GM21825 (cell line): ENCODE data around the gene PHTF2.
"Not testable (repeated sequence)": the region's sequence is repeated elsewhere in the genome, so short reads cannot be mapped to it uniquely, and the experiment has no call there.

Experiments used
- ATAC-seq: cut with Tn5 transposase; IDR thresholded peaks from one replicate; pipeline ENCODE4 v1.9.1; 2021; ENCODE audit warnings: mild to moderate bottlenecking, moderate library complexity; ENCODE audit not compliant: unreplicated experiment

The PHTF2 gene

GRCh38 chr7:77873416-77874327, 75.1 kb downstream of the PHTF2 start:
- ATAC-seq = not testable (repeated sequence)

GRCh38 chr7:77877791-77878190, 79.2 kb downstream of the PHTF2 start:
- ATAC-seq = no peak

GRCh38 chr7:77878500-77878899, 79.9 kb downstream of the PHTF2 start:
- no peak for ATAC-seq

- no peak for ATAC-seq
These were observed 80.7 kb downstream of the PHTF2 start for GRCh38 chr7:77879272-77879671.

GRCh38 chr7:77881871-77882270, 83.3 kb downstream of the PHTF2 start:
- no peak for ATAC-seq

GRCh38 chr7:77885155-77885554, 86.6 kb downstream of the PHTF2 start:
- no peak for ATAC-seq

- no peak for ATAC-seq
These were observed 89.0 kb downstream of the PHTF2 start for GRCh38 chr7:77887567-77887966.

GRCh38 chr7:77888998-77889397, 90.4 kb downstream of the PHTF2 start:
- ATAC-seq = no peak

- no peak for ATAC-seq
These were observed 95.2 kb downstream of the PHTF2 start for GRCh38 chr7:77893813-77894212.

GRCh38 chr7:77894574-77895091, 96.1 kb downstream of the PHTF2 start:
- ATAC-seq = no peak

- no peak for ATAC-seq
These were observed 97.3 kb downstream of the PHTF2 start for GRCh38 chr7:77895905-77896304.

GRCh38 chr7:77897004-77897547, 98.5 kb downstream of the PHTF2 start:
- no peak for ATAC-seq

- ATAC-seq = no peak
These were observed 100.9 kb downstream of the PHTF2 start for GRCh38 chr7:77899516-77899915.

- ATAC-seq = peak; percentile 40
These were observed 105.0 kb downstream of the PHTF2 start for GRCh38 chr7:77903597-77903996.

- no peak for ATAC-seq
These were observed 105.7 kb downstream of the PHTF2 start for GRCh38 chr7:77904252-77904651.

GRCh38 chr7:77907281-77907680, 108.7 kb downstream of the PHTF2 start:
- no peak for ATAC-seq

- no peak for ATAC-seq
These were observed 110.1 kb downstream of the PHTF2 start for GRCh38 chr7:77908664-77909063.

- ATAC-seq = no peak
These were observed 111.6 kb downstream of the PHTF2 start for GRCh38 chr7:77910124-77910523.

GRCh38 chr7:77912293-77912692, 113.7 kb downstream of the PHTF2 start:
- ATAC-seq = no peak

- no peak for ATAC-seq
These were observed 115.5 kb downstream of the PHTF2 start for GRCh38 chr7:77913977-77914607.

- no peak for ATAC-seq
These were observed 119.1 kb downstream of the PHTF2 start for GRCh38 chr7:77917500-77918262.
